ENCODE data around the gene SCGB1D4.
"Not testable (repeated sequence)": the region's sequence is repeated elsewhere in the genome, so short reads cannot be mapped to it uniquely, and the experiment has no call there.

The SCGB1D4 gene

DNA sequence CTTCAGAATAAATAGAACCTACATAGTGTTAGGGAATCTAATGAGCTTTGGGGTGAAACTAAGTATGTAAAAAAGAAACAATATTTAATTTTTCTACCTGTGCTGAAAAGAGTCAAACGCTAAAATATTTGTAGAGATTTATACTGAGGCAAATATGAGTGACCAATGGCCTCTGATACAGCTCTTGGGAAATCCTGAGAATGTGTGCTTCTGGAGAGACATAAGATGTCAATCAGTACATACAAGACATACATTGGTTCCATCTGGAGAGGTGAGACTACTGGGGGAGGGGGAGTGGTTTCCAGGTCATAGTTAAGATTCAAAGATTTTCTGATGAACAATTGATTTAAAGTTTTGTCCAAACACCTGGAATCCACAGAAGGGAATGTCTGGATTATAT is 39.3 kb upstream of the SCGB1D4 start:
- H3K4me3 Mint-ChIP-seq = peak overlapping the region; percentile 90
- peaks cover 9% of the 10 kb centered on the region for H3K4me1 Mint-ChIP-seq
- H3K36me3 Mint-ChIP-seq (ENCODE audit: low read depth) = peaks cover 5% of the 10 kb centered on the region
- no peak overlapping the region for H3K27ac Mint-ChIP-seq
- TF ChIP-seq, protein P1, sequence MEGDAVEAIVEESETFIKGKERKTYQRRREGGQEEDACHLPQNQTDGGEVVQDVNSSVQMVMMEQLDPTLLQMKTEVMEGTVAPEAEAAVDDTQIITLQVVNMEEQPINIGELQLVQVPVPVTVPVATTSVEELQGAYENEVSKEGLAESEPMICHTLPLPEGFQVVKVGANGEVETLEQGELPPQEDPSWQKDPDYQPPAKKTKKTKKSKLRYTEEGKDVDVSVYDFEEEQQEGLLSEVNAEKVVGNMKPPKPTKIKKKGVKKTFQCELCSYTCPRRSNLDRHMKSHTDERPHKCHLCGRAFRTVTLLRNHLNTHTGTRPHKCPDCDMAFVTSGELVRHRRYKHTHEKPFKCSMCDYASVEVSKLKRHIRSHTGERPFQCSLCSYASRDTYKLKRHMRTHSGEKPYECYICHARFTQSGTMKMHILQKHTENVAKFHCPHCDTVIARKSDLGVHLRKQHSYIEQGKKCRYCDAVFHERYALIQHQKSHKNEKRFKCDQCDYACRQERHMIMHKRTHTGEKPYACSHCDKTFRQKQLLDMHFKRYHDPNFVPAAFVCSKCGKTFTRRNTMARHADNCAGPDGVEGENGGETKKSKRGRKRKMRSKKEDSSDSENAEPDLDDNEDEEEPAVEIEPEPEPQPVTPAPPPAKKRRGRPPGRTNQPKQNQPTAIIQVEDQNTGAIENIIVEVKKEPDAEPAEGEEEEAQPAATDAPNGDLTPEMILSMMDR (IDR thresholded peaks at IDR 0.05) = no peak
- H3K27me3 Mint-ChIP-seq (ENCODE audit: low read depth, poor library complexity) = peaks cover 63% of the 10 kb centered on the region
- H3K9me3 Mint-ChIP-seq = peaks cover 8% of the 10 kb centered on the region
- DNase-seq = no peak

DNA sequence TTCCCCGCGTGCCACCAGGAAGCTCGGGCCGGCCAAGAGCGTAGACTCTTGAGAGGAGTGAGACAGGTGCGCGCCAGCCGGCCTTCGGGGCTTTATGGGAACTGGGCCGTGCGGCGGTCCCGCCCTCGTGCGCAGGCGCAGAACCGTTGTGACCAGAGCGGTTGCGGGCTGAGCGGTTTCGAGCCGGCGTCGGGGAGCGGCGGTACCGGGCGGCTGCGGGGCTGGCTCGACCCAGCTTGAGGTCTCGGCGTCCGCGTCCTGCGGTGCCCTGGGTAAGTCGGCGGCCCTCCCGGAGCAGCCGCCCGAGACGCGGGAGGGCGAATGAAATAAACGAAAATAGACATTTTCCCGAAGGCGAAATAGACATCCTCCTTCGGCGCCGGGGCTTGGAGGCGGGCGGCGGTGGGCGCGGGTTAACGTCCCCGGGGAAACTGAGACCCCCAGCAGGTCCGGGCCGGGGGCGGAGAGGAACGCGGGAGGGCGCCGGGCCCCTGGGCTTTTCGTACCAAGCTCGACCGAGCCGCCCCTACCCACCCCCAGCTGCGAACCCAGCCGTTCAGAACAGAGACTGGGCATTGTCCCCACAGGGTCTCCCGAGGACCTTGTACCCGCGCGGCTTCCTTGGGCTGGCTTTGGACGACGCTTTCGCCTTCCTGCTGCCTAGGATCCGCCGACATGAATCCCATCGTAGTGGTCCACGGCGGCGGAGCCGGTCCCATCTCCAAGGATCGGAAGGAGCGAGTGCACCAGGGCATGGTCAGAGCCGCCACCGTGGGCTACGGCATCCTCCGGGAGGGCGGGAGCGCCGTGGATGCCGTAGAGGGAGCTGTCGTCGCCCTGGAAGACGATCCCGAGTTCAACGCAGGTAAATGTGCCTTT is 38.7 kb upstream of the SCGB1D4 start, which contains the start of gene ASRGL1:
ASRGL1 (plus strand) TSS at position 146 of the 879 bp plus-strand sequence; CDS start at position 676, 530 bp downstream.
- DNase-seq = peak; percentile 87
- TF ChIP-seq, protein P1 (IDR thresholded peaks at IDR 0.05) = no peak
- Mint-ChIP-seq H3K4me3 (peak within 1 kb of the TSS; percentile 90), H3K27ac (no peak within 1 kb of the TSS), H3K27me3 (ENCODE audit: low read depth, poor library complexity) (peaks cover 70% of the 10 kb centered on the region), H3K4me1 (peaks cover 9% of the 10 kb centered on the region), H3K9me3 (peaks cover 8% of the 10 kb centered on the region), H3K36me3 (ENCODE audit: low read depth) (peaks cover 5% of the 10 kb centered on the region)

DNA sequence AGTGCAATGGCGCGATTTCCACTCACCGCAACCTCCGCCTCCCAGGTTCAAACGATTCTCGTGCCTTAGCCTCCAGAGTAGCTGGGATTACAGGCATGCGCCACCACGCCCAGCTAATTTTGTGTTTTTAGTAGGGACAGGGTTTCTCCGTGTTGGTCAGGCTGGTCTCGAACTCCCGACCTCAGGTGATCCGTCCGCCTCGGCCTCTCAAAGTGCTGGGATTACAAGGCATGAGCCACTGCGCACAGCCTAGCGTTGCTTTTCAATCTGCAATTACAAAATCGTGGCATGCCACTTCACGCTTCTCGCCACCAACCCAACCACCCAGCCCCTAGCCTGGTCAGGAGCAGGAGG is 38.1 kb upstream of the SCGB1D4 start:
- Mint-ChIP-seq H3K4me3 (peak overlapping the region; percentile 90), H3K27me3 (ENCODE audit: low read depth, poor library complexity) (peaks cover 76% of the 10 kb centered on the region)
- H3K9me3 Mint-ChIP-seq; H3K27ac Mint-ChIP-seq; H3K36me3 Mint-ChIP-seq (ENCODE audit: low read depth); DNase-seq; H3K4me1 Mint-ChIP-seq: not testable (repeated sequence)

DNA sequence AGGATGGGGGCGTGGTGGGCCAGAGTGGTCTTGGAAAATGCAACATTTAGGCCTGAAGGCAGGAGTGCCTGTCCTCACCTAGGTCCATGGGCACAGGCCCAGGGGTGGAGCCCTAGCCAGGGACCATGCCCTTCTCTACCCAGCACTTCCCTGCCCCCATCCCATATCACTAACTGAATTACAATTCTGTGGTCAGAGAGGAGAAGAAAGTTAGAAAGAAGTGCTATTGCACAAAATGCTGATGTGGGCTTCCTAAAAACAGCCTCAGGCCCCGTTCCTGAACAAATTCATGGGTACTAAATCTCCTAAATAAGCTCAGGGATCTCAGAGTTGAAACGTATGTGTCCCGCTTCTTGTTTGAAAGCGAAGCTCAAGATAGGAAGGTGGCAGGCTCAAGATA is 34.9 kb upstream of the SCGB1D4 start:
- H3K4me3 Mint-ChIP-seq = no peak overlapping the region
- H3K9me3 Mint-ChIP-seq = peaks cover 14% of the 10 kb centered on the region
- H3K27ac Mint-ChIP-seq = no peak overlapping the region
- no peak for DNase-seq
- H3K4me1 Mint-ChIP-seq = peaks cover 9% of the 10 kb centered on the region
- TF ChIP-seq, protein P1 (IDR thresholded peaks at IDR 0.05) = no peak
- peaks cover 90% of the 10 kb centered on the region for H3K27me3 Mint-ChIP-seq (ENCODE audit: low read depth, poor library complexity)
- H3K36me3 Mint-ChIP-seq (ENCODE audit: low read depth) = peaks cover 5% of the 10 kb centered on the region

DNA sequence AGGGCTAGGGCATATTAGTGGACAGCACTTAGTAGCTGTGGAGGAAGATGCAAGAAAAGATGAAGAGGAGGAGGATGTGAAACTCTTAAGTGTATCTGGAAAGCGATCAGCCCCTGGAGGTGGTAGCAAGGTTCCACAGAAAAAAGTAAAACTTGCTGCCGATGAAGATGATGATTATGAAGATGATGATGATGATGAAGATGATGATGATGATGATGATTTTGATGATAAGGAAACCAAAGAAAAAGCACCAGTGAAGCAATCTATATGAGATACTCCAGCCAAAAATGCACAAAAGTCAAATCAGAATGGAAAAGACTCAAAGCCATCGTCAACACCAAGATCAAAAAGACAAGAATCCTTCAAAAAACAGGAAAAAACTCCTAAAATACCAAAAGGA is 32.4 kb upstream of the SCGB1D4 start:
- H3K27ac Mint-ChIP-seq; DNase-seq; H3K4me3 Mint-ChIP-seq; H3K36me3 Mint-ChIP-seq (ENCODE audit: low read depth): not testable (repeated sequence)
- Mint-ChIP-seq H3K9me3 (peaks cover 12% of the 10 kb centered on the region), H3K27me3 (ENCODE audit: low read depth, poor library complexity) (peaks cover 71% of the 10 kb centered on the region), H3K4me1 (peaks cover 17% of the 10 kb centered on the region)

DNA sequence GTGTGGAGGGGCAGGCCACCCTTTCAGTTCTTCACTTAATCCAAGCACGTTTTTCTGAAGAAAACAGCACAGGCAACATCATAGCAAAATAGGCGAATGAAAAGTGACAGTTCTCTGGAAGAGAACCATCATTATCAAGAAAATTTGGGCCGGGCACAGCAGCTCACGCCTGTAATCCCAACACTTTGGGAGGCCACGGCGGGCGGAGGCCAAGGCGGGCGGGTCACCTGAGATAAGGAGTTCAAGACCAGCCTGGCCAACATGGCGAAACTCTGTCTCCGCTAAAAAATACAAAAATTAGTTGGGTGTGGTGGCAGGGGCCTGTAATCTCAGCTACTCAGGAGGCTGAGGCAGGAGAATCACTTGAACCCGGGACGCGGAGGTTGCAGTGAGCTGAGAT is 28.7 kb upstream of the SCGB1D4 start:
- not testable (repeated sequence) for H3K4me3 Mint-ChIP-seq; H3K9me3 Mint-ChIP-seq; H3K27ac Mint-ChIP-seq; H3K36me3 Mint-ChIP-seq (ENCODE audit: low read depth); DNase-seq
- Mint-ChIP-seq H3K4me1 (peaks cover 30% of the 10 kb centered on the region), H3K27me3 (ENCODE audit: low read depth, poor library complexity) (peaks cover 59% of the 10 kb centered on the region)

DNA sequence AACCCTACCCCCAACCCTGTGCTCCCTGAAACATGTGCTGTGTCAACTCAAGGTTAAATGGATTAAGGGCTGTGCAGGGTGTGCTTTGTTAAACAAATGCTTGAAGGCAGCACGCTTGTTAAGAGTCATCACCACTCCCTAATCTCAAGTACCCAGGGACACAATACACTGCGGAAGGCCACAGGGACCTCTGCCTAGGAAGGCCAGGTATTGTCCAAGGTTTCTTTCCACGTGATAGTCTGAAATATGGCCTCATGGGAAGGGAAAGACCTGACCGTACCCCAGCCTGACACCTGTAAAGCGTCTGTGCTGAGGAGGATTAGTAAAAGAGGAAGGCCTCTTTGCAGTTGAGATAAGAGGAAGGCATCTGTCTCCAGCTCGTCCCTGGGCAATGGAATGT is 27.8 kb upstream of the SCGB1D4 start:
- H3K27me3 Mint-ChIP-seq (ENCODE audit: low read depth, poor library complexity) = peaks cover 52% of the 10 kb centered on the region
- H3K4me3 Mint-ChIP-seq; H3K9me3 Mint-ChIP-seq; H3K36me3 Mint-ChIP-seq (ENCODE audit: low read depth); DNase-seq; H3K27ac Mint-ChIP-seq: not testable (repeated sequence)
- H3K4me1 Mint-ChIP-seq = peaks cover 30% of the 10 kb centered on the region

DNA sequence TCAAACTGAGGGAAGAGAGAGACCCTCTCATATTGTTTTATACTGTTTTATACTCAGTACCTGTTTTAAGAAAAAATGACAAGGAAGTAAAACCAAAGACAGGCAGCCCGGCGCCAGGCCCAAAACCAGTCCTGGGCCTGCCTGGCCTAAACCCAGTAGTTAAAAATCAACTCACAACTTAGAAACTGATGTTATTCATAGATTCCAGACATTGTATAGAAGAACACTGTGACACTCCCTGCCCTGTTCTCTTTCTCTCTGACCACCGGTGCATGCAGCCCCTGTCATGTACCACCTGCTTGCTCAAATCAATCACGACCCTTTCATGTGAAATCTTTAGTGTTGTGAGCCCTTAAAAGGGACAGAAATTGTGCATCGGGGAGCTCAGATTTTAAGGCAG is 26.9 kb upstream of the SCGB1D4 start:
- Mint-ChIP-seq H3K27ac (peak overlapping the region; percentile 71), H3K4me1 (peaks cover 30% of the 10 kb centered on the region), H3K27me3 (ENCODE audit: low read depth, poor library complexity) (peaks cover 49% of the 10 kb centered on the region)
- not testable (repeated sequence) for H3K9me3 Mint-ChIP-seq; DNase-seq; H3K4me3 Mint-ChIP-seq; H3K36me3 Mint-ChIP-seq (ENCODE audit: low read depth)

Measured in nephron progenitor cell (in vitro differentiated cells).